ENCODE data around the gene M1AP. TPM values are rescaled to one million over a fixed set of nuclear protein-coding genes. Genes with fewer than 3 reads are reported as not detected.

Gene M1AP
- polyA plus RNA-seq, 1 donor (not counting 4 experiments of a cell fraction or from before 2014, with no cell fraction given) = 0.21 TPM

DNA sequence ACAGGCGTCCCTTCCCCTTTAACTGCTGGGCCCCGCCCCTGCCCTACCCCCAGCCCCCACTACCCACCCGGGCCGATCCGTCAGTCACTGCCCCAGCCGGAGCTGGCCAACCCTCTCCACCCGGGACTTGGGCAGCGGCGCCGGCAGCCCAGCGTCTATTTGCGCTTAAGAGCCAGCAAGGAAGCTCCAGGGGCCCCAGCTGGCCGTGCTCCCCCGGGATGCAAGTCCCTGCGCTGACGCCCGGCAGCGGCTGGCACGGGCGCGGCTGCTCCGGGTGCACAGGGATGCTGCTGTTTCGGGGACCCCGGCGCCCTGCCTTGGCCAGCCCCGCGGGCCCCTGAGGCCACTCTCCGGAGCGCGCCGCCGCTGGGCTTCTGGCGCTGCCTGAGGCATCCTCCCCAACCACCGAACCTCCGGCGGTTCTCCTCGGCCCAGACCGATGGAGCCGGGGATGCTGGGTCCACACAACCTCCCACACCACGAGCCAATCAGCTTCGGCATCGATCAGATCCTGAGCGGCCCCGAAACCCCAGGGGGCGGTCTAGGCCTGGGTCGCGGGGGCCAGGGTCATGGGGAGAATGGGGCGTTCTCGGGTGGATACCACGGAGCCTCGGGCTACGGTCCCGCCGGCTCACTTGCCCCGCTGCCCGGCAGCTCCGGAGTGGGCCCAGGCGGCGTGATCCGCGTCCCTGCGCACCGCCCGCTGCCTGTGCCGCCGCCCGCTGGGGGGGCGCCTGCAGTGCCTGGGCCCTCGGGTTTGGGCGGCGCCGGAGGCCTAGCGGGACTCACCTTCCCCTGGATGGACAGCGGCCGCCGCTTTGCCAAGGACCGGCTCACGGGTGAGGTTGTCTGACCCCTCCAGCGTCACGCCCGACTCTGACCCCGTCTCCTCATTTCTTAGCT is 133.5 kb downstream of the M1AP start, which contains the start of gene TLX2:
TSS of gene TLX2 (plus strand) at position 83 of the 903 bp plus-strand sequence. CDS start at position 440, 357 bp downstream.
- no peaks in the 10 kb centered on the region for H3K79me2 ChIP-seq (ENCODE audit: control insufficient read depth, insufficient read depth, low read length)
- no peak within 1 kb of the TSS for H3K4me3 ChIP-seq (ENCODE audit: control insufficient read depth in 2 of 3, extremely low read depth in 1 of 3, insufficient read depth in 2 of 3, low read depth in 1 of 3, low read length in 3 of 3)
- no peak within 1 kb of the TSS for H3K27ac ChIP-seq (ENCODE audit: control insufficient read depth, insufficient read depth, low read length)
- no peaks in the 10 kb centered on the region for H4K20me1 ChIP-seq (ENCODE audit: control insufficient read depth, extremely low read depth, insufficient read depth, low read length)
- H3K27me3 ChIP-seq (ENCODE audit: control insufficient read depth, extremely low read depth, insufficient read depth, low read length) = peaks cover 62% of the 10 kb centered on the region
- no peaks in the 10 kb centered on the region for H3K9me1 ChIP-seq (ENCODE audit: control insufficient read depth, extremely low read depth, insufficient read depth, low read length)
- FAIRE-seq = no peak
- peak within 1 kb of the TSS; percentile 12 for H3K4me2 ChIP-seq (ENCODE audit: control insufficient read depth, extremely low read depth, insufficient read depth, low read depth, low read length)
- no peak within 1 kb of the TSS for H3K9ac ChIP-seq (ENCODE audit: control insufficient read depth, extremely low read depth, insufficient read depth, low read length)
- DNase-seq (ENCODE audit: low read depth, low spot score) = no peak
- H3K4me1 ChIP-seq (ENCODE audit: control insufficient read depth, extremely low read depth, insufficient read depth, low read length) = peaks cover 6% of the 10 kb centered on the region
- no peaks in the 10 kb centered on the region for H3K9me3 ChIP-seq (ENCODE audit: control insufficient read depth, low read depth, low read length)
- H3K36me3 ChIP-seq (ENCODE audit: control insufficient read depth in 2 of 2, extremely low read depth in 1 of 2, insufficient read depth in 2 of 2, low read length in 2 of 2) = no peaks in the 10 kb centered on the region
- H2AFZ ChIP-seq (ENCODE audit: control insufficient read depth, low read length) = no peak within 1 kb of the TSS
- dilution Hi-C loops (cut with MboI; ENCODE audit: extremely low pct_ligation_motif_present, low sequenced_read_pairs) = no loop called here
- TF ChIP-seq, protein P1, sequence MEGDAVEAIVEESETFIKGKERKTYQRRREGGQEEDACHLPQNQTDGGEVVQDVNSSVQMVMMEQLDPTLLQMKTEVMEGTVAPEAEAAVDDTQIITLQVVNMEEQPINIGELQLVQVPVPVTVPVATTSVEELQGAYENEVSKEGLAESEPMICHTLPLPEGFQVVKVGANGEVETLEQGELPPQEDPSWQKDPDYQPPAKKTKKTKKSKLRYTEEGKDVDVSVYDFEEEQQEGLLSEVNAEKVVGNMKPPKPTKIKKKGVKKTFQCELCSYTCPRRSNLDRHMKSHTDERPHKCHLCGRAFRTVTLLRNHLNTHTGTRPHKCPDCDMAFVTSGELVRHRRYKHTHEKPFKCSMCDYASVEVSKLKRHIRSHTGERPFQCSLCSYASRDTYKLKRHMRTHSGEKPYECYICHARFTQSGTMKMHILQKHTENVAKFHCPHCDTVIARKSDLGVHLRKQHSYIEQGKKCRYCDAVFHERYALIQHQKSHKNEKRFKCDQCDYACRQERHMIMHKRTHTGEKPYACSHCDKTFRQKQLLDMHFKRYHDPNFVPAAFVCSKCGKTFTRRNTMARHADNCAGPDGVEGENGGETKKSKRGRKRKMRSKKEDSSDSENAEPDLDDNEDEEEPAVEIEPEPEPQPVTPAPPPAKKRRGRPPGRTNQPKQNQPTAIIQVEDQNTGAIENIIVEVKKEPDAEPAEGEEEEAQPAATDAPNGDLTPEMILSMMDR (optimal IDR thresholded peaks at IDR 0.05 in 1 of 3, IDR thresholded peaks at IDR 0.05 in 1 of 3, conservative IDR thresholded peaks at IDR 0.05 in 1 of 3; ENCODE audit: extremely low read depth in 1 of 3, insufficient read depth in 2 of 3, low read length in 3 of 3) = no peak
- no peak for TF ChIP-seq EZH2 (IDR thresholded peaks at IDR 0.05; ENCODE audit: low read length)

DNA sequence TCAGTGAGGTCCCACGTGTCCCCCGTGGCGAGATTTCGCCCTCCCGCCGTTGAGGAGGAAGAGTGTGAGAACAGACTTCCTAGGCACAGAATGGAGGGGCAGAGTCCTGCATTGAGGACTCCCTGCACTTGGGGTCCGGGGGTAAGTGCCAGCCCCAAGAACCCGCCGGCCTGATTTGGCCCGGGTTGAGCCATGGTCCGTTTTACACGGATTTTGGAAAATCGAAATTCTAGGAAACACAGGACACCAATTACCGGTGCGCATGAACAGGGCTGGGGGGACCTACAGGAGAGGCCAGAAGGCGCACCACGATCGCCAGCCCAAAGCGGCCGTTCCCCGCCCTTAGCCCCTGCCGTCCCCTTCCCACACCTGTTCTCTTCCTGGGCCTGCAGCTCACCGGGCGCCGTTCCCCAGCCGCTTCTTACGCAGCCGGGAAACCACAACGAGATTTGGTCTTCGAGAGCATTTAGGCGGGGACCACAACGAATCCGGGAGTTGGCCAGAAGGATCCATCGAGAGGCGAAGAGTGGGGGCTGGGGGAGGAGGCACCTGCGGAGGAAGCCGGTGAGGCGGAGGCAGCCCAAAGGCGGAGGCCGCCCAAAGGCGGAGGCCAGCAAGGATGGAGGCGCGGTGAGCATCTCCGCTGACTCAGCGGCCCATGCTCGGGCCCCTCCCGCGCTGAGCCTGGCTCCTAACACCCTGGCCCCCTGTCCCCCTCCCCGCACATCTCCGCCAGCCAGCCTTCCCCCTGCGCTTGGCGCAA is 134.3 kb downstream of the M1AP start:
- FAIRE-seq = no peak
- peaks cover 60% of the 10 kb centered on the region for H3K27me3 ChIP-seq (ENCODE audit: control insufficient read depth, extremely low read depth, insufficient read depth, low read length)
- H3K4me3 ChIP-seq (ENCODE audit: control insufficient read depth in 2 of 3, extremely low read depth in 1 of 3, insufficient read depth in 2 of 3, low read depth in 1 of 3, low read length in 3 of 3) = no peak overlapping the region
- H3K79me2 ChIP-seq (ENCODE audit: control insufficient read depth, insufficient read depth, low read length) = no peaks in the 10 kb centered on the region
- H3K9me3 ChIP-seq (ENCODE audit: control insufficient read depth, low read depth, low read length) = no peaks in the 10 kb centered on the region
- no peak overlapping the region for H2AFZ ChIP-seq (ENCODE audit: control insufficient read depth, low read length)
- H3K27ac ChIP-seq (ENCODE audit: control insufficient read depth, insufficient read depth, low read length) = no peak overlapping the region
- TF ChIP-seq, protein P1 (optimal IDR thresholded peaks at IDR 0.05 in 1 of 3, IDR thresholded peaks at IDR 0.05 in 1 of 3, conservative IDR thresholded peaks at IDR 0.05 in 1 of 3; ENCODE audit: extremely low read depth in 1 of 3, insufficient read depth in 2 of 3, low read length in 3 of 3) = no peak
- peak; percentile 91 for TF ChIP-seq EZH2 (IDR thresholded peaks at IDR 0.05; ENCODE audit: low read length)
- dilution Hi-C loops (cut with MboI; ENCODE audit: extremely low pct_ligation_motif_present, low sequenced_read_pairs) = no loop called here
- no peaks in the 10 kb centered on the region for H4K20me1 ChIP-seq (ENCODE audit: control insufficient read depth, extremely low read depth, insufficient read depth, low read length)
- H3K9ac ChIP-seq (ENCODE audit: control insufficient read depth, extremely low read depth, insufficient read depth, low read length) = no peak overlapping the region
- no peaks in the 10 kb centered on the region for H3K9me1 ChIP-seq (ENCODE audit: control insufficient read depth, extremely low read depth, insufficient read depth, low read length)
- H3K4me2 ChIP-seq (ENCODE audit: control insufficient read depth, extremely low read depth, insufficient read depth, low read depth, low read length) = no peak overlapping the region
- no peaks in the 10 kb centered on the region for H3K36me3 ChIP-seq (ENCODE audit: control insufficient read depth in 2 of 2, extremely low read depth in 1 of 2, insufficient read depth in 2 of 2, low read length in 2 of 2)
- peaks cover 6% of the 10 kb centered on the region for H3K4me1 ChIP-seq (ENCODE audit: control insufficient read depth, extremely low read depth, insufficient read depth, low read length)
- DNase-seq (ENCODE audit: low read depth, low spot score) = no peak
